Prostate gland (tissue), 2 donors: Measurements from ENCODE around the gene L3MBTL4. TPM values are rescaled to one million over a fixed set of nuclear protein-coding genes. Genes with fewer than 3 reads are reported as not detected.
"Not testable (repeated sequence)": the region's sequence is repeated elsewhere in the genome, so short reads cannot be mapped to it uniquely, and the experiment has no call there.

Source experiments
- DNase-seq: peaks from one replicate; pipeline ENCODE4 v3.0.0-alpha.2; 2019; ENCODE audit warnings: low spot score
- H3K27ac ChIP-seq, 2 donors: fragments of 200-600 bp; sonication (generic); 2 replicates each; pipeline ENCODE4 v1.5.1; 2017 to 2019
- H3K27me3 ChIP-seq: fragments of 200-600 bp; sonication (generic); replicated peaks from 2 replicates; pipeline ENCODE4 v1.5.1; 2019; ENCODE audit not compliant: insufficient read depth
- H3K36me3 ChIP-seq, 2 donors: fragments of 200-600 bp; sonication (generic); 1 replicate in 1 of 2; 2 replicates in 1 of 2; pipeline versions ENCODE4 v1.5.1 to v1.8.1; 2017 to 2019
- H3K4me1 ChIP-seq: fragments of 200-600 bp; sonication (generic); replicated peaks from 2 replicates; pipeline ENCODE4 v1.5.1; 2019
- H3K4me3 ChIP-seq, 2 donors: fragments of 200-600 bp; sonication (generic); 2 replicates each; pipeline ENCODE4 v1.5.1; 2017 to 2019
- H3K9me3 ChIP-seq: fragments of 200-600 bp; sonication (generic); 2 replicates; pipeline ENCODE4 v1.5.1; 2017
- POLR2A ChIP-seq: fragments of 450-650 bp; IDR thresholded peaks from one replicate; pipeline ENCODE4 v1.6.1; 2016; ENCODE audit warnings: antibody characterized with exemption, mild to moderate bottlenecking
- POLR2AphosphoS5 ChIP-seq: sonication (generic); formaldehyde crosslinking; IDR thresholded peaks from one replicate; pipeline ENCODE4 v1.6.1; 2017; ENCODE audit warnings: antibody characterized with exemption
- WGBS: methylation state at CpG from one replicate; pipeline ENCODE4 v1.1.5; 2018; 5-methylcytosine and 5-hydroxymethylcytosine counted together
- intact Hi-C: fragments of 100-400 bp; cut with DNase I; formaldehyde crosslinking; loops from one replicate; pipeline ENCODE4 v1.14.2; 2022
- total RNA-seq, 2 donors: library from RNA; depleted of rRNA; stranded (reverse); fragments of >200 nt; gene quantifications; one replicate each; pipeline ENCODE4 v1.1.0, GENCODE V29; 2016
- TF ChIP-seq, protein P1 (sequence below), 4 experiments: fragments of 200-600 bp in 2 of 4; fragments of 450-650 bp in 2 of 4; sonication (generic) in 2 of 4; IDR thresholded peaks; 1 replicate in 3 of 4; 2 replicates in 1 of 4; pipeline ENCODE4 v1.5.1; 2016 to 2019; ENCODE audit warnings: antibody characterized with exemption in 4 of 4, mild to moderate bottlenecking in 2 of 4, moderate library complexity in 2 of 4

L3MBTL4 gene
- total RNA-seq, 2 donors from 2014 or later = 3.5 to 20.5 TPM

DNA sequence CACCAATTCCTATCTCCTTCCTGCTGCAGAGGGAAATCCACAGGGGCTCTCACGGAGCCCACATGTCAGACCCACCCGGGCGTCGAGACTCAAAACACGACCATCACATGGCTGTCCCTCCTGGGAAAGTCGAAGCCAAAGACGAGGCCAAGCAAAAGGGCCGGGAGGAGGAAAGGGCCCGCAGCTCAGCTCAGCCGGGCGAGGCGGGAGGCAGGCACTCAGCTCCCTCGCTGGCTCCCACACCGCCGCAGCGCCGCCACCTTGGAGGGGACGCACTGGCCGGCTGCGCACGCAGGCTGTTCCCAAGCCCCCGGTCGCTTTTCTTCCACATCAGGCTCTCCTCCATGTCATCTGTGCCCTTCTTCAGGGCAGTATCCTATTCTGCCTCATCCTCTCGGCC lies 130.4 kb downstream of the L3MBTL4 start:
- Histone ChIP-seq H3K27me3 (no peaks in the 10 kb centered on the region), H3K36me3 (no peaks in the 10 kb centered on the region), H3K9me3 (no peaks in the 10 kb centered on the region), H3K27ac (no peak overlapping the region), H3K4me3 (no peak overlapping the region), H3K4me1 (no peaks in the 10 kb centered on the region)
- WGBS = 98% methylated on average over 24 of the region's 24 CpGs
- TF ChIP-seq POLR2A (no peak), POLR2AphosphoS5 (no peak)
- TF ChIP-seq, protein P1, sequence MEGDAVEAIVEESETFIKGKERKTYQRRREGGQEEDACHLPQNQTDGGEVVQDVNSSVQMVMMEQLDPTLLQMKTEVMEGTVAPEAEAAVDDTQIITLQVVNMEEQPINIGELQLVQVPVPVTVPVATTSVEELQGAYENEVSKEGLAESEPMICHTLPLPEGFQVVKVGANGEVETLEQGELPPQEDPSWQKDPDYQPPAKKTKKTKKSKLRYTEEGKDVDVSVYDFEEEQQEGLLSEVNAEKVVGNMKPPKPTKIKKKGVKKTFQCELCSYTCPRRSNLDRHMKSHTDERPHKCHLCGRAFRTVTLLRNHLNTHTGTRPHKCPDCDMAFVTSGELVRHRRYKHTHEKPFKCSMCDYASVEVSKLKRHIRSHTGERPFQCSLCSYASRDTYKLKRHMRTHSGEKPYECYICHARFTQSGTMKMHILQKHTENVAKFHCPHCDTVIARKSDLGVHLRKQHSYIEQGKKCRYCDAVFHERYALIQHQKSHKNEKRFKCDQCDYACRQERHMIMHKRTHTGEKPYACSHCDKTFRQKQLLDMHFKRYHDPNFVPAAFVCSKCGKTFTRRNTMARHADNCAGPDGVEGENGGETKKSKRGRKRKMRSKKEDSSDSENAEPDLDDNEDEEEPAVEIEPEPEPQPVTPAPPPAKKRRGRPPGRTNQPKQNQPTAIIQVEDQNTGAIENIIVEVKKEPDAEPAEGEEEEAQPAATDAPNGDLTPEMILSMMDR (IDR thresholded peaks at IDR 0.05) = no peak
- intact Hi-C loops = no loop called here
- DNase-seq = no peak

DNA sequence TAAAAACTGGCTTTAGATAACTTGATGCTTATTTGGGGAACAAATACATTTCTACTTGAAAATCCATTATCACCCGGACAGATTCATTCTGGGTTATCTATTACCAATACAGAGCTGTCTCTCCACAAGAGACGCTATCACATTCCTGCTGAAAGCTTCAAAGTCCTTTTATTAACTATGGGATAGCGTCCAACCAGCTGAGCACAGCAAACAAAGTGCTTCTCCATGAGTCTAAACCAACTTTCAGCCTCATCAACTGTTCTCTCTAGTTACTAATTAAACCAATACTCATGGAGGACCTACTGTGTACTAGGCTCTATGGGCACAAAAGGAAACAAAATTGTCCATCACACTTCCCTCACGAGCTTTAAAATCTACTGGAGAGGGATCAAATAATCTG lies 132.8 kb downstream of the L3MBTL4 start:
- DNase-seq = no peak
- TF ChIP-seq, protein P1 (IDR thresholded peaks at IDR 0.05) = no peak
- TF ChIP-seq POLR2AphosphoS5 (no peak), POLR2A (no peak)
- intact Hi-C loops = no loop called here
- WGBS = 64% methylated on average over 4 of the region's 4 CpGs
- H3K9me3 ChIP-seq = no peaks in the 10 kb centered on the region
- H3K36me3 ChIP-seq = no peaks in the 10 kb centered on the region
- no peaks in the 10 kb centered on the region for H3K27me3 ChIP-seq
- no peaks in the 10 kb centered on the region for H3K4me1 ChIP-seq
- no peak overlapping the region for H3K4me3 ChIP-seq
- no peak overlapping the region for H3K27ac ChIP-seq

DNA sequence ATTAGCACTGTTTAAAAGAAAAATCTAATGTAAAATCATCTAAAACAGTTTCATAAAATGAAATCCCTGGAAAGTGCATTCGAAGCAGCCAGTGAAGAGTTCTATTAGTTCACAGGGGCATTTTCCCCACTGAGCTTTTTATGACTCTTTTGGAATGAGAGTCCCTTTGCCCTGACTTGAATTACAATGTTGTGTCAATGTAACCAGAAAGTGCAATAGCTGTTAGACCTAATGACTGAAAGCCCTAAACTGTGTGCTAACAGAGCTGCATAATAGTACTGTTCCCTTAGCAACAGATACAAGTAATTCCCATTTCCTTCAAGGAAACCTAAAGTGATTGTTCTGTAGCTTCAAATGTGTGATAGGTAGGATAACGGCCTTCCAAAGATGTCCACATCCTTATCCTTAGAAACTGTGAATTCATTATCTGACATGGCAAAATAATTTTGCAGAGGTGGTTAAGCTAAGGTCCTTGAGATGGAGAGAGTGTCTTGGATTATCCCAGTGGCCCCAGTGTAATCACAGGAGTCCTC lies 134.4 kb downstream of the L3MBTL4 start:
- 55% methylated on average over 2 of the region's 2 CpGs for WGBS
- Histone ChIP-seq H3K4me1 (no peaks in the 10 kb centered on the region), H3K27ac (no peak overlapping the region), H3K9me3 (no peaks in the 10 kb centered on the region), H3K27me3 (no peaks in the 10 kb centered on the region), H3K36me3 (no peaks in the 10 kb centered on the region), H3K4me3 (no peak overlapping the region)
- no peak for TF ChIP-seq POLR2AphosphoS5
- TF ChIP-seq, protein P1 (IDR thresholded peaks at IDR 0.05) = no peak
- no peak for TF ChIP-seq POLR2A
- DNase-seq = no peak
- intact Hi-C loops = no loop called here

DNA sequence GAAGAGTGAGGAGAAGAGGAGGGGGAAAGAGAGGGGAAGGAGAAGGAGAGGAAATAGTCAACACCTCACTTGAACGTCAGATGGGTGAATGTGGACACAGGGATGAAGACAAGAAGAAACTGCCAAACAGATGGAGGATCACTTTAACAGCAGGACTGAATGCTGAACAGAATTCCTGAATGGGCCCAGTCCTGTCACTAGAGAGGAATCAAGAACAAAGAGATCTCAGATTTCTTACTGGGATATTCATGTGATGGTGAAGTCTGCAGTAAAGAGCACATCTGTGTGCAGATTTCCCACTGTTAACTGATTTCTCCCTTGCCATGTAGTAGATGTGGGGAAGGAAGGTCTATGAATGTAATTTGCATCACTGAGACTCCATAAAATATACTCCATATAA lies 135.4 kb downstream of the L3MBTL4 start:
- Histone ChIP-seq H3K9me3 (no peaks in the 10 kb centered on the region), H3K4me3 (no peak overlapping the region), H3K36me3 (no peaks in the 10 kb centered on the region), H3K27ac (no peak overlapping the region), H3K4me1 (no peaks in the 10 kb centered on the region), H3K27me3 (no peaks in the 10 kb centered on the region)
- WGBS = 57% methylated on average over 1 of the region's 1 CpG
- TF ChIP-seq, protein P1 (IDR thresholded peaks at IDR 0.05) = no peak
- TF ChIP-seq POLR2A (no peak), POLR2AphosphoS5 (no peak)
- no peak for DNase-seq
- intact Hi-C loops = no loop called here

DNA sequence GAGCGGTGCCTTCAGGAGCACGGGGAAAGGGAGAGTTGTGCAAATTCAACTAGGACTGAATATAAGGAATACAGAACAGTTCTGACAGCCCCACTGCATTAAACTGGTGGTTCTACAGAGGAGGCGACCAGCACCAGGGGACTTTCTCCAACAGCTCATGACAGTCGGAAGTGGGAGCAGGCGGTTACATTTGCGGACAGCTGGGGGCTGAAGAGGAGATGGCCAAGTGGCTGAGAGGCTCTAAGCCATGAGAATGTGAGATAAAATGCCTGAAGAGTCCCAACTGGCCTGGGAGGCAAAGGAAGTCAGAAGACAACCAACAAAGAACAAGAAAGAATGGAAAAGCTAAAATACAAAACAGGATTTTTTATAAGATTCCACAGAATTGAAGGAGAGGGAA lies 141.3 kb downstream of the L3MBTL4 start:
- DNase-seq = no peak
- no peaks in the 10 kb centered on the region for H3K27me3 ChIP-seq
- no peak overlapping the region for H3K4me3 ChIP-seq
- intact Hi-C loops = no loop called here
- H3K36me3 ChIP-seq = no peaks in the 10 kb centered on the region
- TF ChIP-seq, protein P1 (IDR thresholded peaks at IDR 0.05) = no peak
- TF ChIP-seq POLR2A (no peak), POLR2AphosphoS5 (no peak)
- no peak overlapping the region for H3K27ac ChIP-seq
- no peaks in the 10 kb centered on the region for H3K4me1 ChIP-seq
- no peaks in the 10 kb centered on the region for H3K9me3 ChIP-seq
- 97% methylated on average over 4 of the region's 6 CpGs for WGBS

DNA sequence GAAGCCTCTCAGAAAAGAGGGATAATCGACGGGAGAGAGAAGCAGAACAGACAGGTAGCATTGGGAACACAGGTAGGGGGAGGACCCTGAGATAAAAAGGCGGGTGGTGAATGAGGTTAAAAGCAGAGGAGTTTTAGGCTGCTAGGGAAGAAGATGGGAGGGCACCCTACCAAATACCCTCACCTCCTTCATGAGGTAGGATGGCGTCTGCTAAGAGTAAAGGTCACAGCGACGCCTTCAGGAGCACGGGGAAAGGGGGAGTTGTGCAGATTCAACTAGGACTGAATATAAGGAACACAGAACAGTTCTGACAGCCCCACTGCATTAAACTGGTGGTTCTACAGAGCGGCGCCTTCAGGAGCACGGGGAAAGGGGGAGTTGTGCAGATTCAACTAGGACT lies 142.6 kb downstream of the L3MBTL4 start:
- H3K27ac ChIP-seq, DNase-seq, H3K4me1 ChIP-seq, intact Hi-C loops, H3K27me3 ChIP-seq, H3K36me3 ChIP-seq, H3K9me3 ChIP-seq, H3K4me3 ChIP-seq: not testable (repeated sequence)
- WGBS = 49% methylated on average over 7 of the region's 10 CpGs
